GM21367 (cell line): ENCODE data around the gene NOS1AP.

Source experiments
- ATAC-seq: cut with Tn5 transposase; IDR thresholded peaks from one replicate; pipeline ENCODE4 v1.9.1; 2021; ENCODE audit not compliant: unreplicated experiment

NOS1AP gene

GRCh38 chr1:162380061-162380846 is 310.8 kb downstream of the NOS1AP start:
- ATAC-seq = no peak

- ATAC-seq = no peak
These were observed 311.9 kb downstream of the NOS1AP start, which contains the start of gene C1orf226 for GRCh38 chr1:162381383-162381782. TSS of gene C1orf226 (plus strand) at chr1:162381728. CDS start at chr1:162381902, 174 bp downstream.

- no peak for ATAC-seq
These were observed 312.7 kb downstream of the NOS1AP start for GRCh38 chr1:162381941-162382750.

GRCh38 chr1:162383091-162383490 is 313.6 kb downstream of the NOS1AP start:
- ATAC-seq = no peak

- no peak for ATAC-seq
These were observed 314.0 kb downstream of the NOS1AP start for GRCh38 chr1:162383516-162383915.

- ATAC-seq = no peak
These were observed 314.6 kb downstream of the NOS1AP start for GRCh38 chr1:162384116-162384515.

- no peak for ATAC-seq
These were observed 315.2 kb downstream of the NOS1AP start for GRCh38 chr1:162384601-162385279.

GRCh38 chr1:162385280-162385623 is 315.8 kb downstream of the NOS1AP start:
- no peak for ATAC-seq

- no peak for ATAC-seq
These were observed 316.2 kb downstream of the NOS1AP start for GRCh38 chr1:162385702-162386101.

GRCh38 chr1:162386292-162387225 is 317.1 kb downstream of the NOS1AP start:
- no peak for ATAC-seq

GRCh38 chr1:162387226-162388082 is 318.0 kb downstream of the NOS1AP start:
- no peak for ATAC-seq

- ATAC-seq = no peak
These were observed 318.6 kb downstream of the NOS1AP start for GRCh38 chr1:162388083-162388594.

GRCh38 chr1:162388615-162389014 is 319.1 kb downstream of the NOS1AP start:
- no peak for ATAC-seq

GRCh38 chr1:162389021-162389818 is 319.7 kb downstream of the NOS1AP start:
- no peak for ATAC-seq

- ATAC-seq = no peak
These were observed 320.5 kb downstream of the NOS1AP start for GRCh38 chr1:162389971-162390370.

- no peak for ATAC-seq
These were observed 321.1 kb downstream of the NOS1AP start for GRCh38 chr1:162390396-162391185.

GRCh38 chr1:162391790-162392563 is 322.5 kb downstream of the NOS1AP start:
- no peak for ATAC-seq
